ENCODE results near the gene NEURL1B. TPM values are rescaled to one million over a fixed set of nuclear protein-coding genes. Genes with fewer than 3 reads are reported as not detected.

The NEURL1B gene, protein sequence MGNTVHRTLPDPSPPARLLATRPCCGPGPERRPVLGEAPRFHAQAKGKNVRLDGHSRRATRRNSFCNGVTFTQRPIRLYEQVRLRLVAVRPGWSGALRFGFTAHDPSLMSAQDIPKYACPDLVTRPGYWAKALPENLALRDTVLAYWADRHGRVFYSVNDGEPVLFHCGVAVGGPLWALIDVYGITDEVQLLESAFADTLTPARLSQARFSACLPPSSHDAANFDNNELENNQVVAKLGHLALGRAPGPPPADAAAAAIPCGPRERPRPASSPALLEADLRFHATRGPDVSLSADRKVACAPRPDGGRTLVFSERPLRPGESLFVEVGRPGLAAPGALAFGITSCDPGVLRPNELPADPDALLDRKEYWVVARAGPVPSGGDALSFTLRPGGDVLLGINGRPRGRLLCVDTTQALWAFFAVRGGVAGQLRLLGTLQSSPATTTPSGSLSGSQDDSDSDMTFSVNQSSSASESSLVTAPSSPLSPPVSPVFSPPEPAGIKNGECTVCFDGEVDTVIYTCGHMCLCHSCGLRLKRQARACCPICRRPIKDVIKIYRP
- total RNA-seq, result 131 TPM

DNA sequence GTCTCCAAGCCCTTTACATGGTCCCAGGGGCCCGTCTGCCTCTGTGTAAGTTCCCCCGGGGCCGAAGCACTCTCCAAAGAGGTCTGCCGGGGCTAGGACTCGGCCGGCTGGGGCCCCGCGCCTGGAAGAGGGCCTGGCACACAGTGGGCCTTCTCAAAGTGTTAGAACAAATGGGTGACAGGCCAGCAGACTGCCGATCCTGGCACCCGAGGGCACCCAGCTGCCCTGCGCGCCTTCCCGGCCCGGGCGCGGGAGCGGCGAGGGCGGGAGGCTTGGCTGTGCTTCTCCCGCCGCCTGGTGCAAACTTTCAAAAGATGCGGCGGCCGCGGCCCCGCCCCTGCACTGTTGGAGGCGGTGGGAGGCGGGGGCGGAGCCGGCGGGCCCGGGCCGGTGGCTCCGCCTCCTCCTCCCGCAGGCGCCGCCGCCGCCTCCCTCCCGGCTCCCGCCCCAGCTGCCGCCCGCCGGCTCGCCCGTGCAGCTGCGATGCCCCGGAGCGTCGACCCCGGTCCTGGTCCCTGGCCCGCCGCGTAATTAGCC is at the start of gene NEURL1B:
Gene NEURL1B, plus strand, starts transcription at position 442 of the 537 bp plus-strand sequence. CDS start 144 bp downstream, outside the sequence.
- DNase-seq (ENCODE audit: low spot score in 2 of 2), result peak in 1 of 2 donors; percentile 75
- no peak for TF ChIP-seq CTCF (IDR thresholded peaks at IDR 0.05)
- Histone ChIP-seq H3K27me3 (no peaks in the 10 kb centered on the region), H3K9me3 (no peaks in the 10 kb centered on the region), H3K4me1 (peaks cover 4 to 13% of the 10 kb centered on the region in 2 donors), H3K27ac (peak within 1 kb of the TSS; percentile 41 to 73), H3K4me3 (peak within 1 kb of the TSS; percentile 75 to 77), H3K36me3 (no peaks in the 10 kb centered on the region)
- intact Hi-C loops (cut with DNase I), result loop anchor here (10.0 kb wide), 1 partner anchor 54 kb away; no protein-coding TSS in a partner anchor

DNA sequence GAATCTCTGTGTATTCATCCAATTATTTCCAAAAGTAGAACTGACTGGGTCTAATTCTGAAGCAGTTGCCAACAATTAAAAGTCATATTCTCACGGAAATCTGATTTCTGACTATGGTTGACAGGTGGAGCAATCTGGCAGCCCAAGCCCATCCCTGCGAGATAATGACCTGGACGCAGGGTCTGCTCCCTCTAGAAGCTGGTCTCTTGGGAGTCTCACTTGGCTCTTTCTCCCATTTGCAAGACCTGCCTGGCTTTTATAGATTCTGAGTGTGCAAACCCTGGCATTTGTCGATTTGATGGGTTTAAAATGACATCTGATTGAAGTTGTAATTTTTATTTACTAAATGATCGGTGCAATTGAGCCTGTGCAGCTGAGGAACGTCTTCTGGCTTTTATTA is 49.4 kb upstream of the NEURL1B start:
- no peak for DNase-seq (ENCODE audit: low spot score in 2 of 2)
- Histone ChIP-seq H3K4me1 (no peaks in the 10 kb centered on the region), H3K27ac (no peak overlapping the region), H3K36me3 (no peaks in the 10 kb centered on the region), H3K27me3 (no peaks in the 10 kb centered on the region), H3K9me3 (no peaks in the 10 kb centered on the region), H3K4me3 (no peak overlapping the region)
- intact Hi-C loops (cut with DNase I), result no loop called here
- TF ChIP-seq CTCF (IDR thresholded peaks at IDR 0.05), result no peak

DNA sequence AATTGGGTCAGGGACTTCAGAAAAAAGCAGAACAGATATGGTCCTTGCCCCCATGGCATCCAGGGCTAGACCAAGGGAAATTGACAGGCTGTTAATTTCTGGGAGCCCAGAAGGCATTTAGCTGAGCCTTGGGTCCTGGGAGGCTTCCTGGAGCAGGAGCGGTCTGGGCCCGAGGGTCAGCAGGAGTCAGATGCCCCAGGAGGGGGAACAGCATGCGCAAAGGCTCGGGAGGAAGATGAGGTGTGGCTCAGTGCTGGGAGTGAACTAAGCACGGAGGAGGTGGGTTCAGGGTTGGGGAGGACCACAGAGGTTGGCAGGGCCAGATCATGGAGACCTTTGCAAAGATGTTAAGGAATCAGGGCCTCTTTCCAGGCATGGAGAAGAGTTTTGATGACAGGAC is 48.2 kb upstream of the NEURL1B start:
- no peaks in the 10 kb centered on the region for H3K9me3 ChIP-seq
- no peak for DNase-seq (ENCODE audit: low spot score in 2 of 2)
- H3K27ac ChIP-seq, result no peak overlapping the region
- no peaks in the 10 kb centered on the region for H3K36me3 ChIP-seq
- H3K4me1 ChIP-seq, result no peaks in the 10 kb centered on the region
- intact Hi-C loops (cut with DNase I), result no loop called here
- H3K4me3 ChIP-seq, result no peak overlapping the region
- no peaks in the 10 kb centered on the region for H3K27me3 ChIP-seq
- TF ChIP-seq CTCF (IDR thresholded peaks at IDR 0.05), result no peak

DNA sequence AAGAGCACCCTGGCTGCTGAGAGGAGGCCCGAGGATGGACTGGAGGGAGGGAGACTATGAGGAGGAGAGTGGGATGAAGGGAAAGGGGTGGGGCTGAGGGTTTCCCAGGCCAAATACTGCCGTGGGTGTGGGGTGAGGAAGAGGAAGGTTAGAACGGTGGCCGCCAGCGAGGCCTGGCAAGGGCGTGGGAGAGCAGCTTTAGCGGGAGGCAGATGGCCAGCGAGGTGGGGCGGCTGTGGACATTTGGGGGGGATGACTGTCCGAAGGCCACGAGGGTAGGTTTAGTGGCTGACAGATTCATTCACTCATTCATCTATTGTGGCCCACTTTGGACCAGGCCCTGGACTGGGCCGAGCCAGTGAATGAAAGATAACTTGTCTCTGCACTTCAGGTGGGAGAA is 47.8 kb upstream of the NEURL1B start:
- H3K9me3 ChIP-seq, result no peaks in the 10 kb centered on the region
- no peak overlapping the region for H3K27ac ChIP-seq
- no peaks in the 10 kb centered on the region for H3K36me3 ChIP-seq
- TF ChIP-seq CTCF (IDR thresholded peaks at IDR 0.05), result no peak
- H3K4me3 ChIP-seq, result no peak overlapping the region
- no peaks in the 10 kb centered on the region for H3K27me3 ChIP-seq
- DNase-seq (ENCODE audit: low spot score in 2 of 2), result no peak
- no peaks in the 10 kb centered on the region for H3K4me1 ChIP-seq
- intact Hi-C loops (cut with DNase I), result no loop called here

GRCh38 chr5:172593721-172594235 is 47.3 kb upstream of the NEURL1B start:
- no peaks in the 10 kb centered on the region for H3K27me3 ChIP-seq
- intact Hi-C loops (cut with DNase I), result no loop called here
- H3K4me3 ChIP-seq, result no peak overlapping the region
- no peaks in the 10 kb centered on the region for H3K4me1 ChIP-seq
- DNase-seq (ENCODE audit: low spot score in 2 of 2), result no peak
- no peak overlapping the region for H3K27ac ChIP-seq
- no peaks in the 10 kb centered on the region for H3K9me3 ChIP-seq
- no peak for TF ChIP-seq CTCF (IDR thresholded peaks at IDR 0.05)
- no peaks in the 10 kb centered on the region for H3K36me3 ChIP-seq

Data from ascending aorta (tissue), 2 donors.